Activated B cell treated with CpG ODN at 0.5 μM for 24 hours (primary cell): Measurements from ENCODE around the gene NEK7. TPM values are rescaled to one million over a fixed set of nuclear protein-coding genes. Genes with fewer than 3 reads are reported as not detected.
"Not testable (repeated sequence)": the region's sequence is repeated elsewhere in the genome, so short reads cannot be mapped to it uniquely, and the experiment has no call there.

ENCODE experiments used
- ATAC-seq: fragments of 200-7000 bp; cut with Tn5 transposase; one replicate; pipeline ENCODE4 v1.10.0; 2021; ENCODE audit warnings: low read depth, mild to moderate bottlenecking, moderate library complexity
- CTCF ChIA-PET: fragments of 350-600 bp; sonication (Branson Sonifier 250); formaldehyde crosslinking; loops from one replicate; lab custom pipeline; 2021; ENCODE audit warnings: antibody characterized with exemption; lab: Charles Lee
- POLR2A ChIA-PET: fragments of 350-600 bp; sonication (Branson Sonifier 250); formaldehyde crosslinking; loops from one replicate; lab custom pipeline; 2021; ENCODE audit warnings: antibody characterized with exemption; lab: Charles Lee
- DNase-seq: peaks from one replicate; pipeline ENCODE4 v3.0.0; 2022
- H3K27ac Mint-ChIP-seq: one replicate; pipeline ENCODE4 v1.8.0; 2020; ENCODE audit warnings: mixed read lengths
- H3K27me3 Mint-ChIP-seq: one replicate; pipeline ENCODE4 v1.8.0; 2021; ENCODE audit warnings: mixed read lengths
- H3K36me3 Mint-ChIP-seq: one replicate; pipeline ENCODE4 v1.8.0; 2021; ENCODE audit warnings: low read depth, mixed read lengths
- H3K4me1 Mint-ChIP-seq: one replicate; pipeline ENCODE4 v1.8.0; 2021; ENCODE audit warnings: mixed read lengths
- H3K4me3 Mint-ChIP-seq: one replicate; pipeline ENCODE4 v1.8.0; 2020; ENCODE audit warnings: mild to moderate bottlenecking, mixed read lengths
- H3K9me3 Mint-ChIP-seq: one replicate; pipeline ENCODE4 v1.8.0; 2020; ENCODE audit warnings: mixed read lengths
- intact Hi-C: fragments of 100-400 bp; cut with micrococcal nuclease; formaldehyde crosslinking; loops from one replicate; pipeline ENCODE4 v1.15.1; 2024
- total RNA-seq: library from RNA; stranded (reverse); gene quantifications from 2 replicates; pipeline ENCODE4 v1.2.3, GENCODE V29; 2022
- TF ChIP-seq, protein P1 (sequence below): fragments of 200-600 bp; IDR thresholded peaks from one replicate; pipeline ENCODE4 v1.8.0; 2022; ENCODE audit warnings: antibody characterized with exemption, mild to moderate bottlenecking

Gene NEK7
- total RNA-seq, 1 donor from 2014 or later = 33.5 TPM

DNA sequence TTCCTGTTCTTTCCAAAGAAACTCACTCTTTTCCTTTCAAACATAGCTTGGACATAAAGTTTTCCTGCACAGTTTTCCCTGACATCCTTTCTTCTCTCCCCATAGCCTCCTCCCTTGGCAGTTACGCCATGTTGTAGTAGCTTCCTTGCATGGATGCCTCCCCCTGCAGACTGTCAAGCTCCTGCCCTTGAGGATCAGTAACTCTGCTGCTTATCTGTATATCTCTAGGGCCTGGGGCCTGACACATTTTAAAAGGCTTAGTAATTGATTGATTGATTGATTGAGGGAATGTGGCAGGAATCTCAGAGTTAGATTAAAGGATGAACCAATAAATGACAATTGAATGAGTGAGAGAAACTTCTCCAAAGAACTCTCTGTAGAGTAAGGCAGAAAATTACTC lies 143.7 kb downstream of the NEK7 start:
- POLR2A ChIA-PET = no interaction called here
- no peak for DNase-seq
- Mint-ChIP-seq H3K9me3 (no peaks in the 10 kb centered on the region), H3K36me3 (peaks cover 56% of the 10 kb centered on the region), H3K4me3 (no peak overlapping the region), H3K4me1 (no peaks in the 10 kb centered on the region), H3K27me3 (no peaks in the 10 kb centered on the region), H3K27ac (no peak overlapping the region)
- intact Hi-C loops = no loop called here
- TF ChIP-seq, protein P1, sequence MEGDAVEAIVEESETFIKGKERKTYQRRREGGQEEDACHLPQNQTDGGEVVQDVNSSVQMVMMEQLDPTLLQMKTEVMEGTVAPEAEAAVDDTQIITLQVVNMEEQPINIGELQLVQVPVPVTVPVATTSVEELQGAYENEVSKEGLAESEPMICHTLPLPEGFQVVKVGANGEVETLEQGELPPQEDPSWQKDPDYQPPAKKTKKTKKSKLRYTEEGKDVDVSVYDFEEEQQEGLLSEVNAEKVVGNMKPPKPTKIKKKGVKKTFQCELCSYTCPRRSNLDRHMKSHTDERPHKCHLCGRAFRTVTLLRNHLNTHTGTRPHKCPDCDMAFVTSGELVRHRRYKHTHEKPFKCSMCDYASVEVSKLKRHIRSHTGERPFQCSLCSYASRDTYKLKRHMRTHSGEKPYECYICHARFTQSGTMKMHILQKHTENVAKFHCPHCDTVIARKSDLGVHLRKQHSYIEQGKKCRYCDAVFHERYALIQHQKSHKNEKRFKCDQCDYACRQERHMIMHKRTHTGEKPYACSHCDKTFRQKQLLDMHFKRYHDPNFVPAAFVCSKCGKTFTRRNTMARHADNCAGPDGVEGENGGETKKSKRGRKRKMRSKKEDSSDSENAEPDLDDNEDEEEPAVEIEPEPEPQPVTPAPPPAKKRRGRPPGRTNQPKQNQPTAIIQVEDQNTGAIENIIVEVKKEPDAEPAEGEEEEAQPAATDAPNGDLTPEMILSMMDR = no peak
- CTCF ChIA-PET = no interaction called here
- ATAC-seq = no peak

GRCh38 chr1:198304431-198304830 lies 147.6 kb downstream of the NEK7 start:
- H3K4me3 Mint-ChIP-seq = no peak overlapping the region
- intact Hi-C loops = no loop called here
- POLR2A ChIA-PET = no interaction called here
- CTCF ChIA-PET = no interaction called here
- TF ChIP-seq, protein P1 = no peak
- peaks cover 49% of the 10 kb centered on the region for H3K36me3 Mint-ChIP-seq
- DNase-seq = no peak
- no peak for ATAC-seq
- H3K9me3 Mint-ChIP-seq = peaks cover 2% of the 10 kb centered on the region
- H3K4me1 Mint-ChIP-seq = peaks cover 4% of the 10 kb centered on the region
- H3K27ac Mint-ChIP-seq = no peak overlapping the region
- H3K27me3 Mint-ChIP-seq = no peaks in the 10 kb centered on the region

GRCh38 chr1:198314817-198315216 lies 158.0 kb downstream of the NEK7 start:
- ATAC-seq, H3K4me1 Mint-ChIP-seq, DNase-seq, H3K27ac Mint-ChIP-seq, CTCF ChIA-PET, H3K9me3 Mint-ChIP-seq, H3K27me3 Mint-ChIP-seq, intact Hi-C loops, POLR2A ChIA-PET, H3K4me3 Mint-ChIP-seq: not testable (repeated sequence)
- H3K36me3 Mint-ChIP-seq = peaks cover 54% of the 10 kb centered on the region

DNA sequence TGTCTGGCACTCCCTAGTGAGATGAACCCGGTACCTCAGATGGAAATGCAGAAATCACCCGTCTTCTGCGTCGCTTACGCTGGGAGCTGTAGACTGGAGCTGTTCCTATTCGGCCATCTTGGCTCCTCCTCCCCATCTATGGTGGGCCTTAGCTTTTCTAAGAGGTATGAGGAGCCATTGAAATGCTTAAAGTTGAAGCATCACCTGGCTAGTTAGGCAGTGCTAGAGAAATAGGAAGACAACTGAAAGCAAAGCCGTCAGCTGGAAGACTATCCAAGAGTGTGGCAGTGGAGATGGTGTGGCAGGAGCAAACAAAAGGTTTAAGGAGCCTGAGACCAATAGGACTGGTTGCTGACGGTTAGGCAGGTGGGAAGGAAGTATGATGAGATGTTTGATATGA lies 158.5 kb downstream of the NEK7 start:
- H3K27ac Mint-ChIP-seq, H3K4me3 Mint-ChIP-seq, CTCF ChIA-PET: not testable (repeated sequence)

GRCh38 chr1:198316546-198317100 lies 159.8 kb downstream of the NEK7 start:
- Mint-ChIP-seq H3K4me3 (no peak overlapping the region), H3K4me1 (no peaks in the 10 kb centered on the region), H3K9me3 (no peaks in the 10 kb centered on the region), H3K36me3 (peaks cover 61% of the 10 kb centered on the region), H3K27ac (no peak overlapping the region), H3K27me3 (no peaks in the 10 kb centered on the region)
- ChIA-PET CTCF (no interaction called here), POLR2A (no interaction called here)
- TF ChIP-seq, protein P1 = no peak
- intact Hi-C loops = no loop called here
- DNase-seq (no peak), ATAC-seq (no peak)

More for the DNA sequence above, 158.5 kb downstream of the NEK7 start:
- H3K9me3 Mint-ChIP-seq, ATAC-seq, H3K27me3 Mint-ChIP-seq, DNase-seq, intact Hi-C loops, POLR2A ChIA-PET, H3K4me1 Mint-ChIP-seq: not testable (repeated sequence)
- H3K36me3 Mint-ChIP-seq = peaks cover 53% of the 10 kb centered on the region

DNA sequence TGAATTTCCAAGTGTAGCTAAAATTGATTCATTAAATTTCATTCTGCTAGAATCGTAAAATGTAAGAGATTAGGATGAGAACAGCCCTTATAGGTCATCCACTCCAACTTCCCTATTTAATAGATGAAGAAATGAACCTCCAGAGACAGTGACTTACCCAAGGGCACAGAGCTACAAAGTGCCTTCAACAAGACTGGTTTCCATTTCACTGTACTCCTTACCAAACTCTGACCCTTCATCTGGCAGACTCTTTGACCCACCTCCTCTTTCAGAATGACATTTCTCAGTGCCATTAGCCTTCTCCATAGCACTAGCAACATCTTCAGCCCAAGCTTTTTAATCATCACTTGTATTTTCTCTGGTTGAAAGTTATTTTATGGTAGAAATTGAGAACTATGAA lies 161.3 kb downstream of the NEK7 start:
- intact Hi-C loops = no loop called here
- H3K36me3 Mint-ChIP-seq = peaks cover 55% of the 10 kb centered on the region
- ChIA-PET CTCF (no interaction called here), POLR2A (no interaction called here)
- TF ChIP-seq, protein P1 = no peak
- H3K27ac Mint-ChIP-seq = no peak overlapping the region
- ATAC-seq (no peak), DNase-seq (no peak)
- no peak overlapping the region for H3K4me3 Mint-ChIP-seq
- H3K9me3 Mint-ChIP-seq = no peaks in the 10 kb centered on the region
- no peaks in the 10 kb centered on the region for H3K27me3 Mint-ChIP-seq
- H3K4me1 Mint-ChIP-seq = no peaks in the 10 kb centered on the region
